ENCODE data around the gene PCDHGA2.
"Not testable (repeated sequence)": the region's sequence is repeated elsewhere in the genome, so short reads cannot be mapped to it uniquely, and the experiment has no call there.

PCDHGA2 gene

GRCh38 chr5:141349917-141350619, 11.5 kb downstream of the PCDHGA2 start, which contains the start of gene PCDHGB1:
TSS of gene PCDHGB1 (plus strand) at chr5:141350099. CDS start at chr5:141350261, 162 bp downstream.
- no peak for DNase-seq

- no peak for DNase-seq
These were observed 13.0 kb downstream of the PCDHGA2 start for GRCh38 chr5:141351591-141351990.

- no peak for DNase-seq
These were observed 16.4 kb downstream of the PCDHGA2 start, which contains the start of gene PCDHGA4 for GRCh38 chr5:141354900-141355469. TSS of gene PCDHGA4 (plus strand) at chr5:141355021. CDS start at chr5:141355108, 87 bp downstream.

- no peak for DNase-seq
These were observed 17.1 kb downstream of the PCDHGA2 start for GRCh38 chr5:141355641-141356040.

GRCh38 chr5:141356133-141356532, 17.6 kb downstream of the PCDHGA2 start:
- no peak for DNase-seq

GRCh38 chr5:141356950-141357349, 18.4 kb downstream of the PCDHGA2 start:
- DNase-seq: no peak

- no peak for DNase-seq
These were observed 21.3 kb downstream of the PCDHGA2 start, which contains the start of gene PCDHGB2 for GRCh38 chr5:141359790-141360426. TSS of gene PCDHGB2 (plus strand) at chr5:141359994. CDS start at chr5:141360136, 142 bp downstream.

- DNase-seq: no peak
These were observed 22.1 kb downstream of the PCDHGA2 start for GRCh38 chr5:141360685-141361084.

GRCh38 chr5:141362719-141363118, 24.2 kb downstream of the PCDHGA2 start:
- DNase-seq: no peak

- no peak for DNase-seq
These were observed 25.5 kb downstream of the PCDHGA2 start, which contains the start of gene PCDHGA5 for GRCh38 chr5:141363952-141364660. TSS of gene PCDHGA5 (plus strand) at chr5:141364162. CDS start at chr5:141364331, 169 bp downstream.

GRCh38 chr5:141366016-141366896, 27.7 kb downstream of the PCDHGA2 start:
- DNase-seq: no peak

GRCh38 chr5:141369994-141370848, 31.7 kb downstream of the PCDHGA2 start, which contains the start of gene PCDHGB3:
TSS of gene PCDHGB3 (plus strand) at chr5:141370242. CDS start at chr5:141370395, 153 bp downstream.
- no peak for DNase-seq

GRCh38 chr5:141371572-141372475, 33.3 kb downstream of the PCDHGA2 start:
- no peak for DNase-seq

GRCh38 chr5:141373673-141374317, 35.2 kb downstream of the PCDHGA2 start, which contains the start of gene PCDHGA6:
TSS of gene PCDHGA6 (plus strand) at chr5:141373891. CDS start at chr5:141374084, 193 bp downstream.
- no peak for DNase-seq

GRCh38 chr5:141374627-141375026, 36.1 kb downstream of the PCDHGA2 start:
- no peak for DNase-seq

GRCh38 chr5:141375444-141376155, 37.0 kb downstream of the PCDHGA2 start:
- DNase-seq: not testable (repeated sequence)

GRCh38 chr5:141382469-141383294, 44.1 kb downstream of the PCDHGA2 start, which contains the start of gene PCDHGA7:
TSS of gene PCDHGA7 (plus strand) at chr5:141382742. CDS start at chr5:141382900, 158 bp downstream.
- no peak for DNase-seq

Measured in activated CD8-positive, alpha-beta memory T cell treated with anti-CD3 and anti-CD28 coated beads, Interleukin-2, amount 50 U/mL, for 4 hours (primary cell).